H1 (cell line): ENCODE measurements around the gene SYP.
A peak's percentile ranks its signal among the peaks of the same experiment; 100 is the strongest.

Experiments used
- EZH2 ChIP-seq: fragments of 200-600 bp; sonication (generic); IDR thresholded peaks from 2 replicates; pipeline ENCODE4 v1.7.1; 2012; ENCODE audit warnings: low read depth, mild to moderate bottlenecking, moderate library complexity, low read length, inconsistent platforms; ENCODE audit not compliant: severe bottlenecking
- FOSL1 ChIP-seq: IDR thresholded peaks from 2 replicates; pipeline ENCODE4 v1.6.1; 2011; ENCODE audit warnings: mild to moderate bottlenecking, low read depth, low read length, moderate library complexity; ENCODE audit not compliant: insufficient read depth

- TF ChIP-seq EZH2 (no peak), FOSL1 (0 out of 2 replicates have a peak, but pooled peaks have one; percentile 17)
Observed at GRCh38 chrX:49199906-49200771, at the start of gene SYP.
